Mesenteric fat pad (tissue), 1 donor: ENCODE measurements around the gene RABGAP1L. TPM values are rescaled to one million over a fixed set of nuclear protein-coding genes. Genes with fewer than 3 reads are reported as not detected.

Source experiments
- DNase-seq: peaks from one replicate; pipeline ENCODE4 v3.0.0-alpha.2; 2020; ENCODE audit warnings: low spot score
- total RNA-seq: library from RNA; stranded (reverse); fragmentation: NEBNext Ultra II Directional; extraction: Animal tissue kit (Norgen Biotek cat#: 25700); gene quantifications from one replicate; pipeline ENCODE4 v1.2.1, GENCODE V29; 2021
- donor health status: DM: yes; HTN: yes; CAD: no.

RABGAP1L gene
- total RNA-seq, 1 donor from 2014 or later, result 38.0 TPM

DNA sequence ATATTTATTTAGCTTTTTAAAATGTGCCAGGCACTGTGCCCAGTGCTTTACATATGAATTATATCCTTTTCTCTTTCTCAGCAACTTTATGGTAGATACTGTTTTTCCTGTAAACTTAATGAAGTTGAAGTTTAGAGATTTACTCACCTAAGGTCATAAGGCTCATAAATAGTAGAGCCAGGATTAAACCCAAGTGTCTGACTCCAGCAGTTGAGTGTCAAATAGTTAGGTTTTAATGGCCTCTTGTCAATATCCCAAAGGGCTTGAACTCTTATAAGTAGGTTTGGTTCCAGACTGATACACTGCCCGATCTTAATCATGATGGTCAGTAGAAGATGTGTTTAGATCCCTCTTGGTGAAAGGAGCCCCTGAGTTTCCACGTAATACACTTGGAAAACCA is 37.8 kb downstream of the RABGAP1L start:
- DNase-seq, result no peak

GRCh38 chr1:174197547-174197946 is 38.2 kb downstream of the RABGAP1L start:
- no peak for DNase-seq

DNA sequence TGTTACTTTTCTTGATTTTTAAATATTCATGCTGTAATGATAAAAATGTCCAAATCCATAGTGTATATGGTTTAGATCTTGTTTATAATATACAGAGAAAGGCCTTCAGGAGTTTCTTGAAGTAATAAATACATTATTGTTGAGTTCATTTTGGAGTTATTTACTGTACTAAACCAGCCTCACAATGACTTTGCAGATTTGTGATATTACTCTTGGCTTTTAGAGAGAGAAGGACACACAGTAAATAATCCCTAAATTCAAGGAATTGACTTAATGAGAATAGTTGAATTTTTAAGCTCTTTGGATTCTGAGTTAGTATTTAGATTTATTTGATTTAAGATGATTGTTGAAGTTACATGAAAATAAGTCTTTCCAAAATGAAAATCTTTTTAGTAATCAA is 38.9 kb downstream of the RABGAP1L start:
- no peak for DNase-seq

GRCh38 chr1:174200746-174201145 is 41.4 kb downstream of the RABGAP1L start:
- no peak for DNase-seq

DNA sequence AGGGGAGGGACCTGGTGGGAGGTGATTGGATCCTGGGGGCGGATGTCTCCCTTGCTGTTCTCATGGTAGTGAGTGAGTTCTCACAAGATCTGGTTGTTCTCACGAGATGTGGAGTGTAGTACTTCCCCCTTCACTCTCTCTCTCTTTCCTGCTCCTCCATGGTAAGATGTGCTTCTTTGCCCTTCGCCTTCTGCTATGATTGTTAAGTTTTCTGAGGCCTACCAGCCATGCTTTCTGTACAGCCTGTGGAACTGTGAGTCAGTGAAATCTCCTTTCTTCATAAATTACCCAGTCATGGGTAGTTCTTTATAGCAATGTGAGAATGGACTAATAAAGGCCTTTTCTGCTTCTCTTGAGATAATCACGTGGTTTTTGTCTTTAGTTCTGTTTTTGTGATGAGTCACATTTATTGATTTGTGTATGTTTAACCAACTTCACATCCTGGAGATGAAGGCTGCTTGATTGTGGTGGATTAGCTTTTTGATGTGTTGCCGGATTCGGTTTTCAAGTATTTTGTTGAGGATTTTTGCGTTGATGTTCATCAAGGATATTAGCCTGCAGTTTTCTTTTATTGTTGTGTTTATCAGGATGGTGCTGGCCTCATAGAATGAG is 45.5 kb downstream of the RABGAP1L start:
- DNase-seq, result no peak

- no peak for DNase-seq
These were observed 47.0 kb downstream of the RABGAP1L start for GRCh38 chr1:174206148-174206836.

DNA sequence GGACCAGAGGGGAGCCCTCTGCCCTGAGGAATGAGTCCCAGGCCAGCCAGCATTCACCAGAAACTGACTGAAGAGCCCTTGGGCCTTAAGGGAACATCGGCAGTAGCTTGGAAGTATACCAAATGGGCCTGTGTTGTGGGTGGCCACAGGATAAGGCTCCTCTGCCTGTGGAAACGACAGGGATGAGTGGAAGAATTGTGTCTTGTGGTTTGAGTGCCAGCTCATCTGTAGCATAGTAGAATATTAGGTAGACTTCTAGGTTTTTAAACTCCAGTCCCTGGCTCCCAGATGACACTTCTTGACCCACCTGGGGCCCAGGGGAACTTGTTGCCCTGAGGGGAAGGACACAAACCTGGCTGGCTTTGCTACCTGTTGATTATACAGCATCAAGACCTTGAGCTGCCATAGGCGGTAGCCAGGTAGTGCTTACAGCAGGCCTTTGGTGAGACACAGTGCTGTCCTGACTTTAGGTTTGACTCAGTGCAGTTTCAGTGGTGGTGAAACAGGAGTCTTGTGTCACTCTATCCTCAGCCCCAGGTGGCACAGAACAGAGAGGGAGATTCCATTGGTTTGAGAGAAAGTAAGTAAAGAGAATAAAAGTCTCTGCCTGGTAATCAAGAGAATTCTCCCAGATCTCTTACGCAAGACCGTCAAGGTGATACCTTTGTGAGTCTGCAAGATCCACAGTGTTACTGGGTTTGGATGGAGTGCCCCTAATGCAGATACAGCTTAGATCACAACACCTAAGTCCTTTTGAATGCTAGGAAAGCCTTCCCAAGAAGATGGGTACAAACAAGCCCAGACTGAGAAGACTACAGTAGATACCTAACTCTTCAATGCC is 50.2 kb downstream of the RABGAP1L start:
- no peak for DNase-seq

GRCh38 chr1:174211486-174211885 is 52.2 kb downstream of the RABGAP1L start:
- DNase-seq, result no peak

DNA sequence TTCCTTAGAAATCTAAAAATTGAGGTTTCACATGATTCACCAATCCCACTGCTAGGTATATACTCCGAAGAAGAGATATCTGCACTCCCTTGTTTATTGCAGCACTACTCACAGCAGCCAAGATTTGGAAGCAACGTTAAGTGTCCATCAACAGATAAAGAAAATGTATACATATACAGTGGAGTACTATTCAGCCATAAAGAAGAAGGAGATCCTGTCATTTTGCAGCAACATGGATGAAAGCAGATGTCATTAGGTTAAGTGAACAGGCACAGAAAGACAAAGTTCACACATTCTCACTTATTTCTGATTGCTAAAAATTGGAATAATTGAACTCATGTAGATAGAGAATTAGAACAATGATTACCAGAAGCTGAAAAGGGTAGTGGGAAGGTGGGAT is 56.4 kb downstream of the RABGAP1L start:
- no peak for DNase-seq

DNA sequence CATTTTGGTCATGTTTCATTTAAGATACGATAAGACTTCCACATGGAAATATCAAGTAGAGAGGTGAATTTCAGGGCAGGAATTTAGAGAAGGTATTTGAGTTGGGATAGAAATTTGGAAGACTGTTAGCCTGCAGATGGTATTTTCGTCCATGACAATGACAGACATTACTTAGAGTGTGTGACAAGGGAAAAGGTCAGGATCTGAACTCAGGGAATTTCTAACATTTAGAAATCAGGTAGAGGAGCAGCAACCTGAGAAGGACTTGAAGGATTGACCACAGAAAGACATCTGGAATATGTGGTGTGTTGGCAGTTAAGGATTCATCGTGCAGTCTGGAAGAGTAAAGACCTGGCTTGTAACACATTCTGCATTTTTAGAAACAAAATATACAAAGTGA is 57.9 kb downstream of the RABGAP1L start:
- no peak for DNase-seq

GRCh38 chr1:174217787-174218574 is 58.7 kb downstream of the RABGAP1L start:
- DNase-seq, result no peak

DNA sequence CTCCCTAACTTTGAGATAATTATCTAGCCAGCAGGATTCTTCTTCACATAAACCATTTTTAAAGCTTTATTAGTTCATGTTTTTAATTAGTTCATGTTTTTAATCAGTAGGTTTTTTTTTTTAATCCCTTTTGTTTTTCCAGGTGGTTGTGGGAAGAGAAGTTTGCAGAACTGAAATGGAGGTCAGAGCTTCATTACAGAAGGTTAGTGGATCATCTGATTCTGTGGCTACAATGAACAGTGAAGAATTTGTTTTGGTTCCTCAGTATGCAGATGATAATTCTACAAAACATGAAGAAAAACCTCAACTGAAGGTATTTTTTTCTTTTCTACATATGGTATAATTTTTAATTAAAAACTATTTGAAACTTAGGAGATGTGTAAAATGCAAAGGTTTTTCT is 59.7 kb downstream of the RABGAP1L start:
- DNase-seq, result no peak

- no peak for DNase-seq
These were observed 60.5 kb downstream of the RABGAP1L start for GRCh38 chr1:174219606-174220370.

DNA sequence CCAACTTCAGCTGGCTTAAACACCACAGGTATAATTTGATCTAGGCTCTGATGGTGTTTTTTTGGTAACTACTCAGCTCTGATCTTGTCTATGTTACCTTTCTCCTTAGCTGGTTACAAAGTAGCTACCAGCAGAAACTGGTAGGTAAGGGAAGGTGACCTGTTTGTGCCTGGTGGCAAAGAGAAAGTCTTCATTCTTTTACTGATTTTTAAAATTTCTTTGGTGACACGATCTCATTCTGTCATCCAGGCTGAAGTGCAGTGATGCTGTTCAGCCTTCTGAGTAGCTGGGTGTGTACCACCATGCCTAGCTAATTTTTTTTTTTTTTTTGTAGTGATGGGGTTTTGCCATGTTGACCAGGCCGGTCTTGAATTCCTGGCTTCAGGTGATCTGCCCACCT is 62.4 kb downstream of the RABGAP1L start:
- no peak for DNase-seq

DNA sequence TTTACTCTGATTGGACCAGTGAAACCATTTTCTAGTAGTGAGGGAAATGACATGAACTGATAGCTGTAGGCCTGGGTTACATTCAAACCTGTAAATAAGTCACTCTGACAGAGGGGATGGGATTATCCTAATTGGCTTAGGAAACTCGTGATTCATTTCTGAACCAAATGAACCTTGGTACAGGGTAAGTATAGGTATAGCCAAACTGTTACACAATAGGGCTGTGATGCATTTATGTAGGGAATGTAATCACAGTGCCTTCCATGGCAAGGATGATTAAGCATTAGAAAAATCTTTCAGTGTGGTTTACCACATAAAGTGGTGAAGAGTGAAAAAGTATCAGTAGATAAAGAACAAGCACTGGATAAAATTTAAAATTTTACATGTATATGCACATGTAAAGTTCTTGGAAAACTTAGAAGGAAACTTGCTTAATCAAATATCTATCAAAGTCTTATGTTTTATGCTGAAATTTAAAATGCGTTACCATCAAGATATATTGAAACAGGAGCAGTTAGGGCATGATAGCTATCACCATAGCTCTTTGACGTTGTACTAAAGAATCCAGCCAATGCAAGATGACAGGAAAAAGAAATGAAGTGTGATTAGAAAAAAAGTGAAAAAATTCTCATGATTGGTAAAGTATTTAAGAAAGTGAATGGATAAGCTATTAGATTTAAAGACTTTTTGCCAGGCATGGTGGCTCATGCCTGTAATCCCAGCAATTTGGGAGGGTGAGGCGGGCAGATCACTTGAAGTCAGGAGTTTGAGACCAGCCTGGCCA is 63.0 kb downstream of the RABGAP1L start:
- DNase-seq, result no peak

DNA sequence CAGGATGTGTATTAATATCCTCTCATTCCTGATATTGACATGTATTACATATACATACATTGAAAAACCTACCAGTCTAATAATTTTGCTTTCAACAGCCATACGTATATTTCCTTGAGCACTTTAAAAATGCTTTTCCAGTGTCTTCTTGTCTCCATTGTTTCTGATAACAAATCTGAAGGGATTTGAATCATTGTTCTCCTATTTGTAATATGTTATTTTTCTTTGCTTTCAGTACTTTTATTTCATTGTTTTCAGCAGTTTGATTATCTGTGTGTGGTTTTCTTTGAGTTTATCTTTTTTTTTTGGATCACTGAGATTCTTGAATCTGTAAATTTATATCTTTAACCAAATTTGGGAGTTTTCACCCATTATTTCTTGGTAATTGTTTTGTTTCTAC is 65.3 kb downstream of the RABGAP1L start:
- no peak for DNase-seq

- no peak for DNase-seq
These were observed 66.3 kb downstream of the RABGAP1L start for GRCh38 chr1:174225499-174226204.

- no peak for DNase-seq
These were observed 71.1 kb downstream of the RABGAP1L start for GRCh38 chr1:174230399-174230798.

- no peak for DNase-seq
These were observed 73.4 kb downstream of the RABGAP1L start for GRCh38 chr1:174232761-174233160.
